GM18507 (cell line): ENCODE results near the gene KIAA0513.

ENCODE experiments used
- DNase-seq: peaks from one replicate; pipeline ENCODE4 v3.0.0; 2011; ENCODE audit warnings: low read depth; ENCODE audit not compliant: insufficient read length; ENCODE audit errors: extremely low spot score
- FAIRE-seq: peaks from 2 replicates; lab custom pipeline; 2011; peaks lifted over from hg19 to GRCh38; lab: Jason Lieb, UNC

The KIAA0513 gene

GRCh38 chr16:85064186-85064585, 36.6 kb downstream of the KIAA0513 start:
- DNase-seq (no peak), FAIRE-seq (no peak)

DNA sequence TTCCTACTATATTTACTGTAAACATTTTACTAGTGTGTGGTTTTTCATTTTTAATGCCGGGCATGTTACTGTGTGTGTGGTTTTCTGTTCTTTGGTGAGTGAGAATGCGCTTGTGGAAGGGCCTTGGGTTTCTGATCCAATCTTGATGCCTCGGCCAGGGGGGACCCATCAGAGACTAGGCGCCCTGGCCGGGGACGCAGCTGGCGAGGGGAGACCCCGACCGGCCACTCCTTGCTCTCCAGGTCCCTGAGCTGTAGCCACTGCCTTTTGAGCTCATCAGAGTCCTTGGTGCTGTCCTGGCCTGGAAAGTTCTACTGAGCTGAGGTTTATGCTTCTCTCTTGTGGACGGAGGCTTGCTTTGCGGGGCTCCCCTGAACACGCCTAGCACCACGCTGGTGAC, 37.5 kb downstream of the KIAA0513 start:
- FAIRE-seq = no peak

GRCh38 chr16:85066346-85066885, 38.8 kb downstream of the KIAA0513 start:
- DNase-seq (no peak), FAIRE-seq (no peak)

More for the DNA sequence above, 37.5 kb downstream of the KIAA0513 start:
- no peak for DNase-seq

DNA sequence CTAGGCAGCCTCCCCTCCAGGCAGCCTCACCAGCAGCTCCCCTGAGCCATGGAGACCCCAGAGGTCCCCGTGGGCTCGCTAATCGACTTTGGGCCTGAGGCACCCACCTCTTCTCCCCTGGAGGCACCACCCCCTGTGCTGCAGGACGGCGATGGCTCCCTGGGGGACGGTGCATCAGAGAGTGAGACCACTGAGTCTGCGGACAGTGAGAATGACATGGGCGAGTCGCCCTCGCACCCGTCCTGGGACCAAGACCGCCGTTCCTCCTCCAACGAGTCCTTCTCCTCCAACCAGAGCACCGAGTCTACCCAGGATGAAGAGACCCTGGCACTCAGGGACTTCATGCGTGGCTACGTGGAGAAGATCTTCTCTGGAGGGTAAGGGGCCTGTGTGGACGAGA, 39.4 kb downstream of the KIAA0513 start:
- FAIRE-seq = no peak
- no peak for DNase-seq

DNA sequence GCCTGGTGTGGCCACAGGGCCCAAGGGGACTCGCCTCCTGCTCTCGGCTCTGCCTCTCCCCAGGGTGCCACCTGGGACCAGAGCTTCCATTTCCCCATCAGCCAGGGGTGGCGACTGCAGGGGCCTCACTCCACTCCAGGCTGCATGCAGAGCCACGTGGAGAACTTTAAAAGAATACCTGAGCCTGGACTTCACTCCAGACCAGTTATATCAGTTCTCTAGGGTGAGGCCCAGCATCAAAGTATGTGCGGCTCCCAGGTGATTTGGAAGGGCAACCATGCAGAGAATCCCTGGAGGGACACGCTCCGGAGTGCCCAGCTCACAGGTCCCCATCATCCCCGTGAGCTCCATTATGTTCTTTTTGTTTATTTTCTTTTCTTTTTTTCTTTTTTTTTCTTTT, 39.8 kb downstream of the KIAA0513 start:
- no peak for DNase-seq
- FAIRE-seq = no peak

DNA sequence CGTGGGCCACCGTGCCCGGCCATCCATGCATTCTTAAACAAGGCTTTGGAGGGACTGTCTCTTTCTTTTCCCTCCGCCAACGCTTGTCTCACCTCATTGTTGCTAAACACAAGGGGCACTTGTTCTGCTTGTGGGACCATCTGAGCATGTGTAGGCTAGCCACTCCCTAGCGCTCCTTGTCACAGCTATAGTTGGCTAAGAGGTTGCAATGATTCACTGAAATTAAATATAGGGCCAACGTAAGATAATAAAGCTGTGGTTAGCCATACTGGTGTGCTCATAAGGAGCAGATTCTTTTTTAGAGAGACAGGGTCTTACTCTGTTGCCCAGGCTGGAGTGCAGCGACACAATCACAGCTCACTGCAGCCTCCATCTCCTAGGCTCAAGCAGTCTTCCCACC, 41.2 kb downstream of the KIAA0513 start:
- FAIRE-seq (no peak), DNase-seq (no peak)

DNA sequence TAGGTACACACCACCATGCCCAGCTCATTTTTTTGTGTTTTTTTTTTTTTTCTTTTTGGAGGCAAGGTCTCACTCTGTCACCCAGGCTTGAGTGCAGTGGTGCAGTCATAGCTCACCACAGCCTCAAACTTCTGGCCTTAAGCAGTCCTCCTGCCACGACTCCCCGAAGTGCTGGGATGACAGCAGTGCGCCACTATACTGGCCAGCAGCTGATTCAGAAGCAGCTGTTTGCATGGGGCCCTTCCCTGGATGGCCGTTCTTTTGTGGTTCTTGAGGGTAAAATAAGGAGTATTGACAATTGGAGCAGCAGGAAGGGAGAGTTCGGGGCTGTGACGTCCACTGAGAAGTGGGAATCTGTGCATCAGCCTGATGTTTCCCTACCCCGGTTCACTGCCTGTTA, 41.6 kb downstream of the KIAA0513 start:
- FAIRE-seq (no peak), DNase-seq (no peak)

- FAIRE-seq (no peak), DNase-seq (no peak)
Observed at GRCh38 chr16:85072076-85072860, 44.7 kb downstream of the KIAA0513 start.

DNA sequence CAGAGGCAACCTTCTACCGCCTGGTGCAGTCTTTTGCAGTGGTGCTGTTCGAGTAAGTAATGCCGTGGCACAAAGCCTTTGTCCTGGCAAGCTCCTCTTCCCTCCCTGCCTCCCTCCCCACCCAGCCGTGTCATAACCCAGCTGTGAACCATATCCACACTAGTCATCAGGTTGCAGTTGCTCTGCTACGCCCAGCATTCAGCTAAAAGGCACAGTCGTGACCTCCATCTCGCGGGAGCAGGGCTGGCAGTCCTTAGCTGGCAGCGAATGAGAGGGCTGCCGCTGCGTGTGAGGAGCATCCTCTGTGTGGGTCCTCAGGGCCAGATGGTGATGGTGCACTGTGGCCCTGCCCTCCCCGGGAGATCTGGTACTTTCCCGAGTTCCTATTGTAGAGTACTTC, 45.4 kb downstream of the KIAA0513 start:
- DNase-seq (no peak), FAIRE-seq (no peak)

DNA sequence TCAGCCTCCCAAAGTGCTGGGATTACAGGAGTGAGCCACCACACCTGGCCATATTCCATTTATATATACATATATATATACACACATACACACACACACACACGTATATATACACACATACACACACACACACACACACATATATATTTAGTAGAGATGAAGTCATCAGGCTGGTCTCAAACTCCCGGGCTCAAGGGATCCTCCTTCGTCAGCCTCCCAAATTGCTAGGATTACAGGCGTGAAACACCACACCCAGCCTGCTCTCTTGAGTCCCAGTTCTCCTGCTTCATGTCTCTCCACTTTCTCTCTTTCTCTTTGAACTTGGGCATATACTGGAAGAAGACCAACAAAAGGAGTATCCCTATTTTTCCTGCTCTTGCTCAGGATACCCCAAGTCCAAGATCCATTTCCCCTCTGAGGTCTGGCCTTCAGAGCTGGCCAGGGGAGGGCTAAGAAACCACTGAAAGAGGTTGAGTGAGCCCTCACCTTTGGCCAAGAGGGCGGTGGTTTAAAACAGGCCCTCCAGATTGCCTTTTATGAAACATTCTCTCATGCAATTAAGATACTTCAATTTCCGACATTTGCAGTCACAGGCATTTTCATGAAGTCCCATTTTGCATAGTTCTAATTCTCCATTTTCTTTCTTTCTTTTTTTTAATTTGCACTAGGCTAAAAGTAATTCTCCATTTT, 46.8 kb downstream of the KIAA0513 start:
- FAIRE-seq (no peak), DNase-seq (no peak)

DNA sequence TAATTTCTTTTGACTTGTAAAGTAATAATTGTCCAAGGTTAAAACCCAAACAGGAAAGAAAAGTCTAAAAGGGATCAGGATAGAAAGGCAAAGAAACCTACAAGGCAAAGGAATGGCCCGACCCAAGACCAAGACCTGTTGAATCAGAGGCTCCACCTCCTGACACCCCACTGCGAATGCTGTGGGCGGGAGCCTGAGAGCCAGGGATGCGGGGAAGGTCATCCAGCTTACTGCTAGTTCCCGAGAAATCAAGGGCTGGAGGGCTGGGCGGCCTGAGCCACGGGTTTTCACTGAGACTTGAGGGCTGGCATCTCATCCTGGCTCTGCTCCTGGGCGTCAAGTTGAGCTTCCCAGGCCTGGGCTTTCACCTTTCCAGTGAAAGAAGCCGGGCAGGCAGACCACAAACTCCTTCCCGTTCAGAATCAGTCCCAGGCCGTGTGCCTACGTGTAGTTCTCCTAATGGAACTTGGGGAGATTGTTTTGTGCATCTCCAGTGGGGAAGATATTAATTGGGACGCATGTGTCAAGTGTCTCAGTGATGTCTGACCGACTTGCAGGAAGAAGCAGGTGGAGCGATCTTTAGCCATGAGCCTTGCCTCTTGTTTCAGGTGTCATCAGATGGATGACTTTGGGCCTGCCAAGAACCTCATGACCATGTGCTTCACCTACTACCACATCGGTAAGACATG, 47.8 kb downstream of the KIAA0513 start:
- DNase-seq (no peak), FAIRE-seq (no peak)

DNA sequence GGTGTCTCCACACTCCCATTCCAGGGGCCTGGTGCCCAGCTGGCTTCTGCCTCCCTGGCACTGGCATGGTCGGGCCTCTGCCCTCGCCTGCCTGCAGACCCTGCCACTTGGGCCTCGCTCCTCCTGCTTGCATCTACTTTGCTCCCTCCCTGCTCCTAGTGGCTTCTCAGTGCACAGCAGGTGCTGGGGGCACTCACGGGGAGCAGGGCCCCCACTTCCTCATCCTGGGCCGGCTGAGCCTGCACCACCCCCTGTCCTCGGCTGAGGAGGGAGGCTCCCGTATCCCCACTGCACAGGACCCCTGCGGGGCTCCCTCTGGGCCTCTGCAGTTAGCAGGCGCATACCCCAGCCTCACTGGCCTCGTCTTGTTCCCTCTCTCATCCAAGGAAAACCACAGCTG, 49.4 kb downstream of the KIAA0513 start:
- DNase-seq = no peak
- FAIRE-seq = no peak

DNA sequence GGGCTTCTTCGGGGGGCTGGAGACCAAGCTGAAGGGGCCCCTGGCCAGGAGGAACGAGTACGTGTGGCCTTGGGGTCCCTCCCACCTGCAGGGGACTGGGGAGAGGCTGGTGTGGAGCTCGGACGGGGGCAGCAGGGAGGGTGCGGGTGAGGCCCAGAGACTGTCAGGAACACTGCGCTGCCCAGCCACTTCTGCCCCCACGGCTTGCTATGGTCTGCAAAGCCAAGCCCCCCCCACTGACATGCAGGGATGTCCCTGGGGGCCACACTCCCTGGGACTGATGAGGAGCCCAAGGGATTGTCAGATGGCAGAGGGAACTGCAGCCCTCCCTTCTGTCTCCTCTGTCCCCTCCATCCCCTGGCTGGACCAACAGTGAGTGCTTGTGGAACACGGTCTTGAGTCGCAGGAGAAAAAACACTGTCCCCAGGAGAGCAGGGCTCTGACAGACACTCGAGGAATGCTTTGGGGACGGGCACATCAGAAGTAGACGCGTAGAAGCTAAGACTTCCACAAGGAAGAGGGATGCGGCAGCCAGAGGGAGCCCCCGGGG, 50.1 kb downstream of the KIAA0513 start:
- DNase-seq (no peak), FAIRE-seq (no peak)

- no peak for DNase-seq
- FAIRE-seq = no peak
Observed at GRCh38 chr16:85078226-85078625, 50.6 kb downstream of the KIAA0513 start.

- FAIRE-seq (no peak), DNase-seq (no peak)
Observed at GRCh38 chr16:85078952-85079351, 51.4 kb downstream of the KIAA0513 start.

- no peak for DNase-seq
- no peak for FAIRE-seq
Observed at GRCh38 chr16:85079785-85080570, 52.4 kb downstream of the KIAA0513 start.

DNA sequence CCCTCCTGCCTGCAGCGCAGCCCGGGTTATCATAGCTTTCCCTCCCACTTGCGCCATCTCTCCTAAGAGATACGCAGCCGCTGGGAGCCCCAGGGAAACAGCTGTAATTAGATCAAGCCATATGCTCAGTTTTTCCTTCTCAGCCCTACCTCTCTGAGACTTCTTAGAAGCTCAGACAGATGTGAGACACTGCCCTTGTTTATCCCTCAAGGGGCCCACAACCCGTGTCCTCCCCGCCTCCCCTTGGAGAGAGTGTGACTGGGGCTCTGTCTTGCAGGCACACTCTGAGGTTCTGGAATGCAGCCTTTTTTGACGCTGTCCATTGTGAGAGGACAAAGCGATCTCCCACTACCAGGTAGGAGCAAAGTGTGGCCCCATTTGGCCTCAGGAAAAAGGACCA, 53.4 kb downstream of the KIAA0513 start:
- FAIRE-seq = no peak
- no peak for DNase-seq

- DNase-seq (no peak), FAIRE-seq (no peak)
Observed at GRCh38 chr16:85081765-85082164, 54.2 kb downstream of the KIAA0513 start.
